B cell (primary cell): ENCODE results near the gene CCL19. TPM values are rescaled to one million over a fixed set of nuclear protein-coding genes. Genes with fewer than 3 reads are reported as not detected.

Experiments
- ATAC-seq: fragments of 200-7000 bp; cut with Tn5 transposase; one replicate; pipeline ENCODE4 v1.10.0; 2021; ENCODE audit warnings: low read depth, mild to moderate bottlenecking, moderate number of reproducible peaks, moderate library complexity
- CTCF ChIA-PET: fragments of 350-600 bp; sonication (Branson Sonifier 250); formaldehyde crosslinking; loops from one replicate; lab custom pipeline; 2021; ENCODE audit warnings: antibody characterized with exemption, inconsistent platforms; lab: Charles Lee
- POLR2A ChIA-PET: fragments of 350-600 bp; sonication (Branson Sonifier 250); formaldehyde crosslinking; loops from one replicate; lab custom pipeline; 2021; ENCODE audit warnings: antibody characterized with exemption; lab: Charles Lee
- DNase-seq: peaks from one replicate; pipeline ENCODE4 v3.0.0; 2013
- H2AFZ ChIP-seq: 2 replicates; pipeline ENCODE4 v1.6.1; 2012; ENCODE audit warnings: mild to moderate bottlenecking, low read depth, low read length; ENCODE audit not compliant: insufficient read depth, poor library complexity, severe bottlenecking
- H3K27ac ChIP-seq, 2 donors: 1 replicate in 1 of 2; 2 replicates in 1 of 2; pipeline ENCODE4 v1.5.1; 2012 to 2013; ENCODE audit warnings: low read length in 2 of 2, mild to moderate bottlenecking in 2 of 2, moderate library complexity in 1 of 2
- H3K27me3 ChIP-seq, 4 experiments: fragments of 200-600 bp in 1 of 4; sonication (generic) in 1 of 4; replicated peaks in 1 of 4; 1 replicate in 2 of 4; 2 replicates in 2 of 4; pipeline versions ENCODE4 v1.6.1 to v1.7.0; 2013 to 2016; ENCODE audit warnings: low read length in 3 of 4, mild to moderate bottlenecking in 2 of 4, mixed read lengths in 1 of 4, moderate library complexity in 1 of 4; ENCODE audit not compliant: insufficient read depth in 4 of 4, control insufficient read depth in 3 of 4; ENCODE audit errors: control extremely low read depth in 1 of 4
- H3K36me3 ChIP-seq, 2 experiments: replicated peaks in 1 of 2; 1 replicate in 1 of 2; 2 replicates in 1 of 2; pipeline versions ENCODE4 v1.6.1 to v1.7.1; 2013; ENCODE audit warnings: low read length in 1 of 2; ENCODE audit not compliant: insufficient read depth in 2 of 2, control insufficient read depth in 1 of 2; ENCODE audit errors: control extremely low read depth in 1 of 2, extremely low read depth in 1 of 2
- H3K4me1 ChIP-seq, 2 donors: fragments of 200-600 bp in 1 of 2; sonication (generic) in 1 of 2; 1 replicate in 1 of 2; 2 replicates in 1 of 2; pipeline versions ENCODE4 v1.5.1 to v1.6.1; 2013 to 2017; ENCODE audit warnings: low read length in 2 of 2; ENCODE audit not compliant: control insufficient read depth in 2 of 2, insufficient read depth in 2 of 2
- H3K4me2 ChIP-seq: replicated peaks from 2 replicates; pipeline ENCODE3; 2012; ENCODE audit warnings: mild to moderate bottlenecking, low read depth, low read length; ENCODE audit not compliant: poor library complexity, severe bottlenecking
- H3K4me3 ChIP-seq, 5 experiments: fragments of 200-600 bp in 1 of 5; sonication (generic) in 1 of 5; 1 replicate in 3 of 5; 2 replicates in 2 of 5; pipeline versions ENCODE4 v1.5.1 to v1.7.0; 2011 to 2016; ENCODE audit warnings: low read length in 4 of 5, mild to moderate bottlenecking in 4 of 5, low read depth in 2 of 5, control low read depth in 1 of 5, moderate library complexity in 1 of 5; ENCODE audit not compliant: insufficient read depth in 1 of 5; ENCODE audit errors: control extremely low read depth in 1 of 5, extremely low read depth in 1 of 5
- H3K79me2 ChIP-seq: fragments of 200-600 bp; sonication (generic); one replicate; pipeline ENCODE4 v1.6.0; 2016; ENCODE audit warnings: low read length; ENCODE audit not compliant: control insufficient read depth, insufficient read depth
- H3K9ac ChIP-seq: fragments of 200-600 bp; sonication (generic); 2 replicates; pipeline ENCODE4 v1.6.1; 2017; ENCODE audit warnings: mild to moderate bottlenecking, low read length, moderate library complexity
- H3K9me3 ChIP-seq, 3 donors: one replicate each; pipeline versions ENCODE4 v1.6.1 to v1.7.1; 2013; ENCODE audit warnings: low read length in 2 of 3; ENCODE audit not compliant: control insufficient read depth in 2 of 3, insufficient read depth in 1 of 3; ENCODE audit errors: control extremely low read depth in 1 of 3
- H4K20me1 ChIP-seq: 2 replicates; pipeline ENCODE4 v1.6.0; 2012; ENCODE audit warnings: mild to moderate bottlenecking, low read length; ENCODE audit not compliant: insufficient read depth, control insufficient read depth, poor library complexity, severe bottlenecking
- H3K27ac Mint-ChIP-seq: one replicate; pipeline ENCODE4 v1.8.0; 2021; ENCODE audit warnings: mixed read lengths
- H3K27me3 Mint-ChIP-seq: one replicate; pipeline ENCODE4 v1.8.0; 2021; ENCODE audit warnings: mixed read lengths
- H3K4me1 Mint-ChIP-seq: one replicate; pipeline ENCODE4 v1.8.0; 2021; ENCODE audit warnings: mixed read lengths
- H3K4me3 Mint-ChIP-seq: one replicate; pipeline ENCODE4 v1.8.0; 2021; ENCODE audit warnings: mixed read lengths
- H3K9me3 Mint-ChIP-seq: one replicate; pipeline ENCODE4 v1.8.0; 2022; ENCODE audit warnings: mixed read lengths; ENCODE audit not compliant: insufficient read depth
- EZH2 ChIP-seq: IDR thresholded peaks from 2 replicates; pipeline ENCODE4 v1.6.1; 2012; ENCODE audit warnings: borderline replicate concordance, low read depth, mild to moderate bottlenecking, moderate library complexity, low read length; ENCODE audit not compliant: insufficient read depth, poor library complexity, severe bottlenecking
- WGBS: methylation state at CpG from one replicate; pipeline ENCODE4 v1.1.5; 2013; ENCODE audit warnings: missing lambda C conversion rate; ENCODE audit not compliant: insufficient coverage; 5-methylcytosine and 5-hydroxymethylcytosine counted together
- intact Hi-C: fragments of 100-400 bp; cut with micrococcal nuclease; formaldehyde crosslinking; loops from one replicate; pipeline ENCODE4 v1.10.0; 2022
- polyA plus RNA-seq: library from polyadenylated mRNA; depleted of rRNA; stranded (reverse); fragments of >200 nt; gene quantifications from 2 replicates; pipeline ENCODE4 v1.2.3, GENCODE V29; 2012
- total RNA-seq, 2 donors: library from RNA; stranded (reverse); fragments of 120-200 nt in 1 of 2; gene quantifications; 1 replicate in 1 of 2; 2 replicates in 1 of 2; pipeline versions ENCODE4 v1.2.3 to v1.2.4, GENCODE V29; 2013 to 2022
- TF ChIP-seq, protein P1 (sequence below): fragments of 200-600 bp; IDR thresholded peaks from one replicate; pipeline ENCODE4 v1.8.0; 2022; ENCODE audit warnings: antibody characterized with exemption, mild to moderate bottlenecking

The CCL19 gene
- total and polyA plus RNA-seq, 2 donors (not counting 1 experiment from before 2014, with no cell fraction given) = not detected

DNA sequence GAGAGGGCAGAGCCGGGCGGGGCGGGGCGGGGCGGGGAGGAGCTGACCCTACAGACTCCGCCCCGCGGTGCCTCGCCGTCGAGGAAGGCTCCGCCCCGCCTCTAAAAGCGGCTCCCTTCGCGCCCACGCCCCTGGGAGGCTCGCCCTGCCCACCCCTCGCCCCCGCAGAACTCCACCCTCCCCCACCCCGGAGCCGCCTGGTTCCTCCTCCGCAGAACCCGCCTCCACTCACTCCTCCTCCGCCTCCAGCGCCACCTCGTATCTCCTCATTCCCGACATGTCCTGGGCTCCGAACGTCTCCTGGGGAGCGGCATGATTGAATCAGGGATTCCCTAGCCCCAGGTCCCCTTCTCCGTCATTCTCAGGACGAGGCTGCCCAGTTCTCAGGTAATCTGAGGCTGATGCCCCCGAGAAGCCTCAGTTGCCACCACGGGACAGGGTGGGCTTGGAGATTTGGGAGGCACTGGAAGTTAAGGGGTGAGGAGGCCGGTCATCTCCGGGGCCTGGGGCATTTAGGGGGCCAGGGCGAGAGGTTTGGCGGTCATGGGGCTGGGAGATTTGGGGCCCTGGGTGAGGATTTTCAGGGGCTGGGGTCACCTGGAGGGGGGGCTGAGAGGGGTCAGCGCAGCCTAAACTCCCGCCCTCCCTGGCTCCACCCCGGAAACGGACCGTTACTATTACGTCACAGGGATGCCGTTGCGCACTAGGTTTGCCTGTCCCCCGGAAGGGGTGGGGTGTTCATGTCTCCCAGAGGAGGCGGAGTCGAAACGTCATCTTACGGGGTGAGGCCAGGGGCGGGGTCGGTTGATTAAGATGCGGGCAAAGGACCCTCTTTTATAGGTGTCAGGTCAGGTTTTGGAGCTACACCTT, 25.5 kb downstream of the CCL19 start:
- TF ChIP-seq, protein P1, sequence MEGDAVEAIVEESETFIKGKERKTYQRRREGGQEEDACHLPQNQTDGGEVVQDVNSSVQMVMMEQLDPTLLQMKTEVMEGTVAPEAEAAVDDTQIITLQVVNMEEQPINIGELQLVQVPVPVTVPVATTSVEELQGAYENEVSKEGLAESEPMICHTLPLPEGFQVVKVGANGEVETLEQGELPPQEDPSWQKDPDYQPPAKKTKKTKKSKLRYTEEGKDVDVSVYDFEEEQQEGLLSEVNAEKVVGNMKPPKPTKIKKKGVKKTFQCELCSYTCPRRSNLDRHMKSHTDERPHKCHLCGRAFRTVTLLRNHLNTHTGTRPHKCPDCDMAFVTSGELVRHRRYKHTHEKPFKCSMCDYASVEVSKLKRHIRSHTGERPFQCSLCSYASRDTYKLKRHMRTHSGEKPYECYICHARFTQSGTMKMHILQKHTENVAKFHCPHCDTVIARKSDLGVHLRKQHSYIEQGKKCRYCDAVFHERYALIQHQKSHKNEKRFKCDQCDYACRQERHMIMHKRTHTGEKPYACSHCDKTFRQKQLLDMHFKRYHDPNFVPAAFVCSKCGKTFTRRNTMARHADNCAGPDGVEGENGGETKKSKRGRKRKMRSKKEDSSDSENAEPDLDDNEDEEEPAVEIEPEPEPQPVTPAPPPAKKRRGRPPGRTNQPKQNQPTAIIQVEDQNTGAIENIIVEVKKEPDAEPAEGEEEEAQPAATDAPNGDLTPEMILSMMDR = no peak
- TF ChIP-seq EZH2 = no peak
- peak; percentile 90 for ATAC-seq
- H3K4me1 Mint-ChIP-seq = peaks cover 20% of the 10 kb centered on the region
- WGBS = 9% methylated on average over 45 of the region's 55 CpGs
- Histone ChIP-seq H3K4me1 (peaks cover 10 to 18% of the 10 kb centered on the region in 2 donors), H3K79me2 (no peaks in the 10 kb centered on the region), H3K27ac (peak overlapping the region; percentile 86 to 93), H3K9me3 (peaks cover 0 to 15% (median 8%) of the 10 kb centered on the region in 3 donors), H3K9ac (peak overlapping the region; percentile 97), H3K4me3 (peak overlapping the region; percentile 65 to 87 (median 83)), H3K27me3 (no peaks in the 10 kb centered on the region), H4K20me1 (no peaks in the 10 kb centered on the region), H3K36me3 (no peaks in the 10 kb centered on the region), H2AFZ (peak overlapping the region; percentile 91), H3K4me2 (peak overlapping the region; percentile 99)
- H3K27ac Mint-ChIP-seq = peak overlapping the region; percentile 94
- DNase-seq = peak; percentile 93
- H3K4me3 Mint-ChIP-seq = peak overlapping the region; percentile 94
- intact Hi-C loops = loop anchor here (1.0 to 5.0 kb wide), 6 partner anchors 19 to 1147 kb away; partner anchors contain the start of genes DNAJB5, GALT, MYORG and RPP25L
- ChIA-PET POLR2A (interaction anchor here (1.0 to 1.8 kb wide), 4 partner anchors 11 to 28 kb away, joined by 3 to 13 read pairs (median 8); partner anchors contain the start of genes GALT and SIGMAR1), CTCF (interaction anchor here (0.6 to 4.9 kb wide), 8 partner anchors 11 to 414 kb away, joined by 3 to 34 read pairs (median 4); partner anchors contain the start of genes FANCG, GALT, RPP25L and SIGMAR1)
- no peaks in the 10 kb centered on the region for H3K27me3 Mint-ChIP-seq
- peaks cover 8% of the 10 kb centered on the region for H3K9me3 Mint-ChIP-seq
